H1 (cell line): ENCODE data around the gene FAH. TPM values are rescaled to one million over a fixed set of nuclear protein-coding genes. Genes with fewer than 3 reads are reported as not detected.
A peak's percentile ranks its signal among the peaks of the same experiment; 100 is the strongest.

Source experiments
- CTCF ChIA-PET: fragments of 300-600 bp; sonication (Branson Sonifier 250); formaldehyde crosslinking; loops from one replicate; lab custom pipeline; 2021; ENCODE audit not compliant: partially characterized antibody; lab: Charles Lee
- POLR2A ChIA-PET: fragments of 300-600 bp; sonication (Branson Sonifier 250); formaldehyde crosslinking; loops from one replicate; lab custom pipeline; 2021; ENCODE audit warnings: inconsistent platforms; ENCODE audit not compliant: partially characterized antibody; lab: Charles Lee
- DNase-seq, 2 experiments: peaks; one replicate each; pipeline versions ENCODE4 v3.0.0 to v3.0.0-alpha.2; 2010 to 2022; ENCODE audit warnings: low spot score in 2 of 2, low read depth in 1 of 2, mixed read lengths in 1 of 2
- FAIRE-seq: peaks from 2 replicates; lab custom pipeline; 2011; peaks lifted over from hg19 to GRCh38; lab: Jason Lieb, UNC
- H2AFZ ChIP-seq: 2 replicates; pipeline ENCODE4 v1.8.1; 2012; ENCODE audit warnings: low read length, inconsistent platforms
- H2AK5ac ChIP-seq: 2 replicates; pipeline ENCODE4 v1.6.1; 2013; ENCODE audit warnings: low read depth, low read length
- H2BK120ac ChIP-seq: replicated peaks from 2 replicates; pipeline ENCODE3; 2013; ENCODE audit warnings: low read depth, low read length, inconsistent platforms
- H2BK12ac ChIP-seq: 2 replicates; pipeline ENCODE4 v1.6.1; 2013; ENCODE audit warnings: low read depth, low read length
- H2BK15ac ChIP-seq: 2 replicates; pipeline ENCODE4 v1.6.1; 2013; ENCODE audit warnings: low read length
- H2BK20ac ChIP-seq: 2 replicates; pipeline ENCODE4 v1.6.1; 2013; ENCODE audit warnings: low read length
- H2BK5ac ChIP-seq: 2 replicates; pipeline ENCODE4 v1.6.1; 2013; ENCODE audit warnings: low read depth, low read length
- H3K14ac ChIP-seq: 2 replicates; pipeline ENCODE4 v1.6.1; 2013; ENCODE audit warnings: inconsistent platforms; ENCODE audit not compliant: insufficient read length
- H3K18ac ChIP-seq: 2 replicates; pipeline ENCODE4 v1.6.1; 2013; ENCODE audit warnings: low read length; ENCODE audit errors: extremely low read depth
- H3K23ac ChIP-seq: 2 replicates; pipeline ENCODE4 v1.6.1; 2013; ENCODE audit warnings: inconsistent platforms; ENCODE audit not compliant: insufficient read length
- H3K23me2 ChIP-seq: 2 replicates; pipeline ENCODE4 v1.6.1; 2013; ENCODE audit warnings: low read depth, low read length
- H3K27ac ChIP-seq: 2 replicates; pipeline ENCODE4 v1.6.1; 2011; ENCODE audit warnings: low read depth, low read length, inconsistent platforms
- H3K27me3 ChIP-seq, 4 experiments: replicated peaks in 1 of 4; 1 replicate in 1 of 4; 2 replicates in 3 of 4; pipeline versions ENCODE4 v1.6.1 to v1.8.1; 2011 to 2013; ENCODE audit warnings: low read length in 3 of 4, mild to moderate bottlenecking in 3 of 4, inconsistent platforms in 2 of 4, mixed read lengths in 2 of 4, moderate library complexity in 1 of 4; ENCODE audit not compliant: control insufficient read depth in 3 of 4, insufficient read depth in 3 of 4; ENCODE audit errors: extremely low read depth in 1 of 4
- H3K36me3 ChIP-seq, 4 experiments: 2 replicates each; pipeline versions ENCODE4 v1.6.1 to v1.8.1; 2011 to 2013; ENCODE audit warnings: mild to moderate bottlenecking in 4 of 4, low read length in 3 of 4, moderate library complexity in 2 of 4, control low read depth in 1 of 4, inconsistent platforms in 1 of 4; ENCODE audit not compliant: insufficient read depth in 4 of 4, control insufficient read depth in 2 of 4
- H3K4ac ChIP-seq: replicated peaks from 2 replicates; pipeline ENCODE3; 2013; ENCODE audit warnings: low read length, low read depth, mixed read lengths, inconsistent platforms; ENCODE audit not compliant: insufficient read length
- H3K4me1 ChIP-seq, 4 experiments: replicated peaks in 1 of 4; 1 replicate in 1 of 4; 2 replicates in 3 of 4; pipeline versions ENCODE4 v1.6.1 to v1.8.1; 2011 to 2013; ENCODE audit warnings: low read length in 3 of 4, inconsistent platforms in 2 of 4, mixed read lengths in 1 of 4; ENCODE audit not compliant: insufficient read depth in 4 of 4, control insufficient read depth in 3 of 4
- H3K4me2 ChIP-seq, 2 experiments: 2 replicates each; pipeline versions ENCODE4 v1.6.1 to v1.8.1; 2011 to 2013; ENCODE audit warnings: low read depth in 2 of 2, low read length in 2 of 2, control low read depth in 1 of 2, inconsistent platforms in 1 of 2, mild to moderate bottlenecking in 1 of 2; ENCODE audit not compliant: insufficient read depth in 1 of 2
- H3K4me3 ChIP-seq, 4 experiments: fragments of 200-600, 300-600 bp in 1 of 4; sonication (generic), shearing (Covaris generic), sonication (Bioruptor Twin) in 1 of 4; 2 replicates each; pipeline versions ENCODE4 v1.5.1 to v1.8.1; 2011 to 2016; ENCODE audit warnings: low read length in 4 of 4, low read depth in 3 of 4, control low read depth in 2 of 4, inconsistent platforms in 2 of 4, mild to moderate bottlenecking in 2 of 4, mixed read lengths in 1 of 4, moderate library complexity in 1 of 4; ENCODE audit not compliant: insufficient read depth in 2 of 4; ENCODE audit errors: extremely low read depth in 1 of 4
- H3K56ac ChIP-seq: replicated peaks from 2 replicates; pipeline ENCODE3; 2013; ENCODE audit warnings: low read depth, mild to moderate bottlenecking, mixed read lengths, low read length, inconsistent platforms; ENCODE audit not compliant: insufficient read length
- H3K79me1 ChIP-seq: 2 replicates; pipeline ENCODE4 v1.6.1; 2013; ENCODE audit warnings: low read depth, low read length, control low read depth
- H3K79me2 ChIP-seq, 2 experiments: 2 replicates each; pipeline versions ENCODE4 v1.6.1 to v1.8.1; 2012 to 2013; ENCODE audit warnings: low read length in 2 of 2, mild to moderate bottlenecking in 2 of 2, inconsistent platforms in 1 of 2; ENCODE audit not compliant: insufficient read depth in 2 of 2, control insufficient read depth in 1 of 2
- H3K9ac ChIP-seq, 4 experiments: replicated peaks in 1 of 4; 1 replicate in 1 of 4; 2 replicates in 3 of 4; pipeline versions ENCODE4 v1.6.1 to v1.8.1; 2011 to 2013; ENCODE audit warnings: low read depth in 3 of 4, low read length in 3 of 4, control low read depth in 2 of 4, mild to moderate bottlenecking in 2 of 4, moderate library complexity in 2 of 4, inconsistent platforms in 1 of 4; ENCODE audit errors: extremely low read depth in 1 of 4
- H3K9me3 ChIP-seq, 2 experiments: 2 replicates each; pipeline versions ENCODE4 v1.6.1 to v1.8.1; 2012 to 2013; ENCODE audit warnings: mild to moderate bottlenecking in 2 of 2, moderate library complexity in 2 of 2, control low read depth in 1 of 2, inconsistent platforms in 1 of 2, low read depth in 1 of 2, low read length in 1 of 2, mixed read lengths in 1 of 2; ENCODE audit not compliant: insufficient read depth in 2 of 2
- H4K20me1 ChIP-seq, 2 experiments: replicated peaks in 1 of 2; 2 replicates each; pipeline versions ENCODE3 to v1.8.1; 2011 to 2013; ENCODE audit warnings: inconsistent platforms in 2 of 2, low read length in 2 of 2, mild to moderate bottlenecking in 1 of 2; ENCODE audit not compliant: insufficient read depth in 2 of 2, control insufficient read depth in 1 of 2
- H4K5ac ChIP-seq: 2 replicates; pipeline ENCODE4 v1.6.1; 2013; ENCODE audit warnings: low read length, low read depth, mixed read lengths, inconsistent platforms; ENCODE audit not compliant: insufficient read length
- H4K8ac ChIP-seq: 2 replicates; pipeline ENCODE4 v1.8.0; 2013; ENCODE audit warnings: mild to moderate bottlenecking, moderate library complexity, low read length, inconsistent platforms; ENCODE audit not compliant: insufficient read depth; ENCODE audit errors: extremely low read depth
- H4K91ac ChIP-seq: replicated peaks from 2 replicates; pipeline ENCODE3; 2013; ENCODE audit warnings: low read length, mixed read lengths, inconsistent platforms; ENCODE audit not compliant: insufficient read length
- CEBPB ChIP-seq: IDR thresholded peaks from 2 replicates; pipeline ENCODE4 v1.6.1; 2012; ENCODE audit warnings: low read depth, low read length
- EGR1 ChIP-seq: IDR thresholded peaks from 2 replicates; pipeline ENCODE4 v1.6.1; 2011; ENCODE audit warnings: low read depth, low read length, borderline replicate concordance
- KDM5A ChIP-seq: fragments of 200-600 bp; IDR thresholded peaks from 2 replicates; pipeline ENCODE4 v1.7.1; 2012; ENCODE audit warnings: mild to moderate bottlenecking, low read length, inconsistent platforms, mixed read lengths
- SAP30 ChIP-seq: fragments of 300-600 bp; sonication (generic); IDR thresholded peaks from 2 replicates; pipeline ENCODE4 v1.7.1; 2012; ENCODE audit warnings: low read length, moderate library complexity, mild to moderate bottlenecking, inconsistent platforms; ENCODE audit not compliant: insufficient read depth, insufficient replicate concordance
- WGBS, 2 experiments: shearing (Covaris generic) in 1 of 2; methylation state at CpG; one replicate each; pipeline versions ENCODE4 v1.1.6 to v1.1.7; 2013 to 2015; ENCODE audit warnings: low lambda C conversion rate in 2 of 2, mixed read lengths in 2 of 2, inconsistent platforms in 1 of 2, low coverage in 1 of 2, missing lambda C conversion rate in 1 of 2; ENCODE audit not compliant: insufficient replicate concordance in 2 of 2, insufficient coverage in 1 of 2, insufficient read length in 1 of 2; ENCODE audit errors: extremely low coverage in 1 of 2, missing lambda C conversion rate in 1 of 2; 5-methylcytosine and 5-hydroxymethylcytosine counted together
- polyA plus RNA-seq, 7 experiments: library from polyadenylated mRNA; depleted of rRNA in 3 of 7; stranded (reverse) in 5 of 7; unstranded in 2 of 7; fragments of >200 nt in 5 of 7; fragments of 200-250 nt in 2 of 7; gene quantifications; 1 replicate in 5 of 7; 2 replicates in 1 of 7; 4 replicates in 1 of 7; pipeline versions ENCODE4 v1.2.1 to v1.2.3, GENCODE V29; 2011 to 2013; ENCODE audit warnings: missing spikeins in 2 of 7, mixed read lengths in 2 of 7
- total RNA-seq: library from RNA; stranded (reverse); fragmentation: NEBNext Ultra II Directional; extraction: Animal tissue kit (Norgen Biotek cat#: 25700); gene quantifications from 2 replicates; pipeline ENCODE4 v1.2.1, GENCODE V29; 2021
- TF ChIP-seq, protein P1 (sequence below): IDR thresholded peaks from 2 replicates; pipeline ENCODE4 v1.6.1; 2011; ENCODE audit warnings: low read length, improper control_type of control experiment

FAH gene
- total and polyA plus RNA-seq, 2 of the 8 experiments (the other 6 are each of a cell fraction or from before 2014, with no cell fraction given): 20.0 to 21.7 TPM

DNA sequence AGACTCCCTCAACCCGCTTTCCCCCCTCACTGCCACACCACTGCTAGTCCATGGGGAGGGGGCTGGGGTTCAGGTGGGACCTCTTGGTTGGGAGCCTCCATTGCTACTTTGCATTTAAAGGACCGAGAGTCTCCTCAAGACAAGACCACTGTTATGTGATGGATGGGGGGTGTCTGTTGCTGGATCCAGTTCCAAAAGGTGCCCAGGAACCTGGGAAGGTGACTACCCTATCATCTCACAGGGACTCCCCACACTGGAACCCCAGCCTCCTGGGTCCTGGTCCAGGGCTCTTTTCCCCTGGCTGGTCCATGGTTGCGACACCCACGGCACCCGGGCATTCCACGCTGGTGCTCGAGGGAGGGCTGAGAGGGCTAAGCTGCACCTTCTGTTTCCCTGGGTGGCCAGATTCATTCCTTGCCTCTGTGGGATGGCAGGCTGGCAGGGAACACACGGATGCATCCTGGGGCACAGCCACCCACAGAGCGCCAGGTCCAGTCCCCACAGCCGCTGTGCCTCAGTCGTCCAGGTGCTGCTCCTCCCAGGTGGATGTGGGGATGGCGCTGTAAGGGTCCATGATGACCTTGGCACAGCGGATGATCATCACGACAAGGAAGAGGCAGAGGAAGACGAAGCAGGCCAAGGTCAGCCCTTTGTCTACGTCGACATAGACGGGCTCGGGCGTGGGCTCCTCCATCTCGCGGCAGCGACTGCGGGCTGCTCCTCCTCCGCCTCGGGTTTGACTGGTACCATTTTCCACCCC, 48.6 kb downstream of the FAH start:
- peak overlapping the region; percentile 56; the same call in 1 of the 2 replicates for H2BK12ac ChIP-seq
- no peak overlapping the region for H3K18ac ChIP-seq
- H3K79me1 ChIP-seq: no peaks in the 10 kb centered on the region
- no peaks in the 10 kb centered on the region for H3K79me2 ChIP-seq
- H3K27ac ChIP-seq: no peak overlapping the region
- H3K4ac ChIP-seq: no peak overlapping the region
- H3K4me3 ChIP-seq: no peak overlapping the region
- H3K4me1 ChIP-seq: peaks cover 1 to 9% (median 6%) of the 10 kb centered on the region in 4 experiments
- H3K23me2 ChIP-seq: no peaks in the 10 kb centered on the region
- H3K36me3 ChIP-seq: no peaks in the 10 kb centered on the region
- no peak for FAIRE-seq
- POLR2A ChIA-PET: no interaction called here
- CTCF ChIA-PET: interaction anchor here (0.7 kb wide), 1 partner anchor 350 kb away, joined by 3 read pairs; no protein-coding TSS in a partner anchor
- no peak overlapping the region for H2BK120ac ChIP-seq
- no peak overlapping the region for H3K14ac ChIP-seq
- H2AK5ac ChIP-seq: no peak overlapping the region
- H2BK20ac ChIP-seq: no peak overlapping the region
- H3K23ac ChIP-seq: no peak overlapping the region
- H3K9ac ChIP-seq: no peak overlapping the region
- H4K8ac ChIP-seq: peak overlapping the region; percentile 43; the same call in 1 of the 2 replicates
- H3K9me3 ChIP-seq: no peaks in the 10 kb centered on the region
- no peak overlapping the region for H2BK15ac ChIP-seq
- no peaks in the 10 kb centered on the region for H3K27me3 ChIP-seq
- DNase-seq: peak in 1 of 2 experiments; percentile 39
- WGBS, 2 experiments: 92% methylated on average over 24 of the region's 26 CpGs; no CpG with 5 or more reads in 1 of the 2 experiments
- H2AFZ ChIP-seq: no peak overlapping the region
- TF ChIP-seq, protein P1, sequence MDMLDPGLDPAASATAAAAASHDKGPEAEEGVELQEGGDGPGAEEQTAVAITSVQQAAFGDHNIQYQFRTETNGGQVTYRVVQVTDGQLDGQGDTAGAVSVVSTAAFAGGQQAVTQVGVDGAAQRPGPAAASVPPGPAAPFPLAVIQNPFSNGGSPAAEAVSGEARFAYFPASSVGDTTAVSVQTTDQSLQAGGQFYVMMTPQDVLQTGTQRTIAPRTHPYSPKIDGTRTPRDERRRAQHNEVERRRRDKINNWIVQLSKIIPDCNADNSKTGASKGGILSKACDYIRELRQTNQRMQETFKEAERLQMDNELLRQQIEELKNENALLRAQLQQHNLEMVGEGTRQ: no peak
- TF ChIP-seq SAP30: no peak
- no peak for TF ChIP-seq KDM5A
- no peak for TF ChIP-seq EGR1
- no peak for TF ChIP-seq CEBPB
- H3K56ac ChIP-seq: no peak overlapping the region
- H4K20me1 ChIP-seq: no peaks in the 10 kb centered on the region
- no peak overlapping the region for H3K4me2 ChIP-seq
- no peak overlapping the region for H4K91ac ChIP-seq
- no peak overlapping the region for H4K5ac ChIP-seq
- H2BK5ac ChIP-seq: no peak overlapping the region
